Sigmoid colon (tissue), 7 donors: ENCODE data around the gene ZMPSTE24. TPM values are rescaled to one million over a fixed set of nuclear protein-coding genes. Genes with fewer than 3 reads are reported as not detected.

ENCODE experiments used
- DNase-seq: peaks from one replicate; pipeline ENCODE4 v3.0.0-alpha.2; 2019
- H3K27ac ChIP-seq, 4 donors: fragments of 200-600 bp; sonication (generic); one replicate each; pipeline ENCODE4 v1.5.1; 2016 to 2019; ENCODE audit warnings: mild to moderate bottlenecking in 1 of 4
- H3K27me3 ChIP-seq, 3 donors: fragments of 200-600 bp; sonication (generic); one replicate each; pipeline ENCODE4 v1.5.1; 2019; ENCODE audit warnings: mild to moderate bottlenecking in 1 of 3
- H3K36me3 ChIP-seq, 4 donors: fragments of 200-600 bp; sonication (generic); one replicate each; pipeline ENCODE4 v1.5.1; 2016 to 2019
- H3K4me1 ChIP-seq, 4 donors: fragments of 200-600 bp; sonication (generic); one replicate each; pipeline ENCODE4 v1.5.1; 2017 to 2019
- H3K4me3 ChIP-seq, 4 donors: fragments of 200-600 bp; sonication (generic); one replicate each; pipeline ENCODE4 v1.5.1; 2017 to 2019; ENCODE audit warnings: mild to moderate bottlenecking in 2 of 4, moderate library complexity in 1 of 4
- H3K9me3 ChIP-seq, 4 donors: fragments of 200-600 bp in 3 of 4; sonication (generic) in 3 of 4; one replicate each; pipeline versions ENCODE4 v1.5.1 to v1.6.1; 2013 to 2019
- EP300 ChIP-seq, 4 donors: sonication (generic); formaldehyde crosslinking; IDR thresholded peaks; one replicate each; pipeline ENCODE4 v1.6.1; 2017; ENCODE audit warnings: antibody characterized with exemption in 4 of 4
- POLR2A ChIP-seq, 2 donors: fragments of 450-650 bp; IDR thresholded peaks; one replicate each; pipeline ENCODE4 v1.6.1; 2016; ENCODE audit warnings: antibody characterized with exemption in 2 of 2, mild to moderate bottlenecking in 2 of 2, moderate library complexity in 2 of 2
- POLR2AphosphoS5 ChIP-seq, 4 donors: sonication (generic); formaldehyde crosslinking; IDR thresholded peaks; one replicate each; pipeline ENCODE4 v1.6.1; 2017; ENCODE audit warnings: antibody characterized with exemption in 4 of 4
- WGBS, 2 donors: extraction: QIAGEN DNeasy Blood & Tissue Kit; methylation state at CpG; one replicate each; pipeline ENCODE4 v1.1.7; 2013; 5-methylcytosine and 5-hydroxymethylcytosine counted together
- intact Hi-C: fragments of 100-400 bp; cut with DNase I; formaldehyde crosslinking; loops from one replicate; pipeline ENCODE4 v1.15.1; 2023
- polyA plus RNA-seq, 3 donors: library from polyadenylated mRNA; stranded (reverse); fragments of 200-250 nt; gene quantifications; one replicate each; pipeline ENCODE4 v1.2.3, GENCODE V29; 2013
- total RNA-seq, 4 donors: library from RNA; depleted of rRNA; stranded (reverse); fragments of >200 nt; gene quantifications; one replicate each; pipeline ENCODE4 v1.1.0, GENCODE V29; 2016
- TF ChIP-seq, protein P1 (sequence below), 4 experiments: fragments of 450-650 bp in 3 of 4; fragments of 200-600 bp in 1 of 4; IDR thresholded peaks; one replicate each; pipeline ENCODE4 v1.5.1; 2016 to 2019; ENCODE audit warnings: antibody characterized with exemption in 4 of 4, mild to moderate bottlenecking in 3 of 4, moderate library complexity in 2 of 4
- donor health status: healthy with polysubstance abuse.
- donor health status: Bipolar disorder and iron deficiency.
- donor health status: healthy.

The ZMPSTE24 gene
- total and polyA plus RNA-seq, 7 donors = 10.8 to 40.7 (median 31.0) TPM

GRCh38 chr1:40264354-40264781 is 6.3 kb downstream of the ZMPSTE24 start:
- no peak overlapping the region for H3K4me3 ChIP-seq
- intact Hi-C loops = no loop called here
- no peak for DNase-seq

DNA sequence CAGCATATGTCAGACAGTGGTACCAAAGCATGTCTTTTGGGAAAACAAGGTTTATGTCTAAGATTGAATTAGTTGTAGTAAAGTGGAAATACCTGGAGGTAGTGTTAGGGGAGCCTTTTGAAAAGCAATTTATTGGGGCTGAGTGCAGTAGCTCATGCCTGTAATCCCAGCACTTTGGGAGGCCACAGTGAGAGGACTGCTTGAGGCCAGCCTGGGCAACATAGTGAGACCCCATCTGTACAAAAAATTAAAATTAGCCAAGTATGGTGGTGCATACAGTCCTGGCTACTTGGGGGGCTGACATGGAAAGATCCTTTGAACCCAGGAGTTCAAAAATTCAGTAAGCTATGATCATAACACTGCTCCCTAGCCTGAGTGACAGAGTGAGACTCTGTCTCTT is 7.3 kb downstream of the ZMPSTE24 start:
- Histone ChIP-seq H3K4me1 (peaks cover 0 to 66% (median 48%) of the 10 kb centered on the region in 4 donors), H3K4me3 (no peak overlapping the region), H3K9me3 (no peaks in the 10 kb centered on the region), H3K27me3 (no peaks in the 10 kb centered on the region), H3K36me3 (peaks cover 9 to 74% (median 21%) of the 10 kb centered on the region in 4 donors), H3K27ac (no peak overlapping the region)
- intact Hi-C loops = no loop called here
- no peak for DNase-seq
- TF ChIP-seq, protein P1, sequence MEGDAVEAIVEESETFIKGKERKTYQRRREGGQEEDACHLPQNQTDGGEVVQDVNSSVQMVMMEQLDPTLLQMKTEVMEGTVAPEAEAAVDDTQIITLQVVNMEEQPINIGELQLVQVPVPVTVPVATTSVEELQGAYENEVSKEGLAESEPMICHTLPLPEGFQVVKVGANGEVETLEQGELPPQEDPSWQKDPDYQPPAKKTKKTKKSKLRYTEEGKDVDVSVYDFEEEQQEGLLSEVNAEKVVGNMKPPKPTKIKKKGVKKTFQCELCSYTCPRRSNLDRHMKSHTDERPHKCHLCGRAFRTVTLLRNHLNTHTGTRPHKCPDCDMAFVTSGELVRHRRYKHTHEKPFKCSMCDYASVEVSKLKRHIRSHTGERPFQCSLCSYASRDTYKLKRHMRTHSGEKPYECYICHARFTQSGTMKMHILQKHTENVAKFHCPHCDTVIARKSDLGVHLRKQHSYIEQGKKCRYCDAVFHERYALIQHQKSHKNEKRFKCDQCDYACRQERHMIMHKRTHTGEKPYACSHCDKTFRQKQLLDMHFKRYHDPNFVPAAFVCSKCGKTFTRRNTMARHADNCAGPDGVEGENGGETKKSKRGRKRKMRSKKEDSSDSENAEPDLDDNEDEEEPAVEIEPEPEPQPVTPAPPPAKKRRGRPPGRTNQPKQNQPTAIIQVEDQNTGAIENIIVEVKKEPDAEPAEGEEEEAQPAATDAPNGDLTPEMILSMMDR (IDR thresholded peaks at IDR 0.05) = no peak
- TF ChIP-seq POLR2AphosphoS5 (IDR thresholded peaks at IDR 0.05) = no peak
- TF ChIP-seq EP300 (IDR thresholded peaks at IDR 0.05) = no peak

More at GRCh38 chr1:40264354-40264781, 6.3 kb downstream of the ZMPSTE24 start:
- peaks cover 0 to 71% (median 57%) of the 10 kb centered on the region in 4 donors for H3K4me1 ChIP-seq
- H3K27ac ChIP-seq = peak overlapping the region in 2 of 4 donors; percentile 37 to 68
- H3K27me3 ChIP-seq = no peaks in the 10 kb centered on the region
- H3K9me3 ChIP-seq = no peaks in the 10 kb centered on the region
- no peak for TF ChIP-seq EP300 (IDR thresholded peaks at IDR 0.05)
- TF ChIP-seq POLR2AphosphoS5 (IDR thresholded peaks at IDR 0.05) = no peak
- TF ChIP-seq, protein P1 (IDR thresholded peaks at IDR 0.05) = no peak
- peaks cover 8 to 64% (median 15%) of the 10 kb centered on the region in 4 donors for H3K36me3 ChIP-seq
- WGBS, 2 donors = 88 to 93% methylated on average over 3 of the region's 3 CpGs

GRCh38 chr1:40265919-40266318 is 7.9 kb downstream of the ZMPSTE24 start:
- H3K36me3 ChIP-seq = peaks cover 7 to 74% (median 23%) of the 10 kb centered on the region in 4 donors
- H3K27ac ChIP-seq = peak overlapping the region in 2 of 4 donors; percentile 63 to 83
- H3K9me3 ChIP-seq = no peaks in the 10 kb centered on the region
- intact Hi-C loops = no loop called here
- peaks cover 0 to 62% (median 44%) of the 10 kb centered on the region in 4 donors for H3K4me1 ChIP-seq
- no peaks in the 10 kb centered on the region for H3K27me3 ChIP-seq
- H3K4me3 ChIP-seq = no peak overlapping the region
- TF ChIP-seq, protein P1 (IDR thresholded peaks at IDR 0.05) = no peak
- no peak for TF ChIP-seq EP300 (IDR thresholded peaks at IDR 0.05)
- no peak for TF ChIP-seq POLR2A (IDR thresholded peaks at IDR 0.05)
- TF ChIP-seq POLR2AphosphoS5 (IDR thresholded peaks at IDR 0.05) = no peak
- DNase-seq = no peak

GRCh38 chr1:40266786-40267535 is 8.9 kb downstream of the ZMPSTE24 start:
- intact Hi-C loops = no loop called here
- H3K9me3 ChIP-seq = no peaks in the 10 kb centered on the region
- H3K4me3 ChIP-seq = no peak overlapping the region
- H3K27me3 ChIP-seq = no peaks in the 10 kb centered on the region
- peaks cover 0 to 74% (median 24%) of the 10 kb centered on the region in 4 donors for H3K36me3 ChIP-seq
- WGBS, 2 donors = 96% methylated on average over 6 of the region's 6 CpGs
- TF ChIP-seq, protein P1 (IDR thresholded peaks at IDR 0.05) = no peak
- TF ChIP-seq POLR2A (IDR thresholded peaks at IDR 0.05) (no peak), POLR2AphosphoS5 (IDR thresholded peaks at IDR 0.05) (no peak), EP300 (IDR thresholded peaks at IDR 0.05) (no peak)
- DNase-seq = no peak
- peaks cover 0 to 51% (median 39%) of the 10 kb centered on the region in 4 donors for H3K4me1 ChIP-seq
- peak overlapping the region; percentile 50 to 83 (median 69) for H3K27ac ChIP-seq
